Gastrocnemius medialis (tissue), 4 donors: ENCODE data around the gene ATP6AP1. TPM values are rescaled to one million over a fixed set of nuclear protein-coding genes. Genes with fewer than 3 reads are reported as not detected.

Source experiments
- ATAC-seq, 2 donors: fragments of 150-250 bp; one replicate each; pipeline ENCODE4 v1.9.1; 2016
- DNase-seq, 2 donors: peaks; one replicate each; pipeline ENCODE4 v3.0.0-alpha.2; 2019
- H3K27ac ChIP-seq, 4 donors: fragments of 200-600 bp; sonication (generic); 1 replicate in 1 of 4; 2 replicates in 3 of 4; pipeline ENCODE4 v1.5.1; 2016 to 2018; ENCODE audit warnings: mild to moderate bottlenecking in 2 of 4, moderate library complexity in 1 of 4
- H3K27me3 ChIP-seq, 3 donors: fragments of 200-600 bp; sonication (generic) in 2 of 3; 1 replicate in 1 of 3; 2 replicates in 2 of 3; pipeline versions ENCODE4 v1.5.1 to v1.6.0; 2016 to 2019; ENCODE audit warnings: mild to moderate bottlenecking in 1 of 3, moderate library complexity in 1 of 3
- H3K36me3 ChIP-seq, 2 donors: fragments of 200-600 bp; sonication (generic) in 1 of 2; one replicate each; pipeline ENCODE4 v1.5.1; 2017 to 2018
- H3K4me1 ChIP-seq, 2 donors: fragments of 200-600 bp; sonication (generic) in 1 of 2; one replicate each; pipeline ENCODE4 v1.5.1; 2016 to 2017; ENCODE audit warnings: mild to moderate bottlenecking in 2 of 2
- H3K4me3 ChIP-seq, 4 donors: fragments of 200-600 bp; sonication (generic) in 3 of 4; 1 replicate in 1 of 4; 2 replicates in 3 of 4; pipeline ENCODE4 v1.5.1; 2016 to 2019; ENCODE audit warnings: mild to moderate bottlenecking in 2 of 4
- H3K9me3 ChIP-seq, 3 donors: fragments of 200-600 bp; sonication (generic) in 2 of 3; 1 replicate in 1 of 3; 2 replicates in 2 of 3; pipeline ENCODE4 v1.5.1; 2016 to 2019
- CTCF ChIP-seq, 5 experiments: fragments of 450-650 bp in 3 of 5; fragments of 200-600 bp in 2 of 5; sonication (generic) in 2 of 5; IDR thresholded peaks in 4 of 5; conservative IDR thresholded peaks in 1 of 5; 1 replicate in 4 of 5; 2 replicates in 1 of 5; pipeline ENCODE4 v1.5.1; 2016 to 2019; ENCODE audit warnings: antibody characterized with exemption in 5 of 5, mild to moderate bottlenecking in 3 of 5, moderate library complexity in 3 of 5
- POLR2A ChIP-seq, 2 donors: fragments of 450-650 bp; IDR thresholded peaks; one replicate each; pipeline ENCODE4 v1.6.1; 2017; ENCODE audit warnings: antibody characterized with exemption in 2 of 2, mild to moderate bottlenecking in 2 of 2, moderate library complexity in 2 of 2
- in situ Hi-C, 4 donors: fragments of 200-750 bp; cut with MboI; loops; one replicate each; pipeline versions ENCODE4 v1.15.0 to v1.8.0; 2017; ENCODE audit warnings: low sequenced_read_pairs in 4 of 4
- intact Hi-C: fragments of 100-400 bp; cut with DNase I; formaldehyde crosslinking; loops from one replicate; pipeline ENCODE4 v1.15.1; 2023; ENCODE audit warnings: low total_unique reads
- total RNA-seq, 4 donors: library from RNA; depleted of rRNA; stranded (reverse); fragments of >200 nt; gene quantifications; one replicate each; pipeline versions ENCODE4 v1.1.0 to v1.2.3, GENCODE V29; 2016

ATP6AP1 gene
- total RNA-seq, 4 donors from 2014 or later, result 16.7 to 37.8 (median 26.2) TPM

GRCh38 chrX:154465601-154466000, 37.1 kb downstream of the ATP6AP1 start:
- in situ Hi-C loops, result no loop called here
- Histone ChIP-seq H3K9me3 (no peaks in the 10 kb centered on the region), H3K4me1 (no peaks in the 10 kb centered on the region), H3K27me3 (no peaks in the 10 kb centered on the region), H3K27ac (no peak overlapping the region), H3K4me3 (no peak overlapping the region), H3K36me3 (no peaks in the 10 kb centered on the region)
- DNase-seq, result no peak
- TF ChIP-seq CTCF (IDR thresholded peaks at IDR 0.05 in 4 of 5, conservative IDR thresholded peaks at IDR 0.05 in 1 of 5), result no peak
- TF ChIP-seq POLR2A (IDR thresholded peaks at IDR 0.05), result no peak
- no peak for ATAC-seq
- intact Hi-C loops, result no loop called here

- no peaks in the 10 kb centered on the region for H3K36me3 ChIP-seq
Measured at GRCh38 chrX:154466036-154466435, 37.6 kb downstream of the ATP6AP1 start.

GRCh38 chrX:154466907-154467306, 38.4 kb downstream of the ATP6AP1 start:
- ATAC-seq (no peak), DNase-seq (no peak)
- Histone ChIP-seq H3K27ac (no peak overlapping the region), H3K36me3 (no peaks in the 10 kb centered on the region), H3K4me1 (no peaks in the 10 kb centered on the region), H3K27me3 (no peaks in the 10 kb centered on the region), H3K9me3 (no peaks in the 10 kb centered on the region), H3K4me3 (no peak overlapping the region)
- intact Hi-C loops (no loop called here), in situ Hi-C loops (no loop called here)
- TF ChIP-seq POLR2A (IDR thresholded peaks at IDR 0.05) (no peak), CTCF (IDR thresholded peaks at IDR 0.05 in 4 of 5, conservative IDR thresholded peaks at IDR 0.05 in 1 of 5) (no peak)

More at GRCh38 chrX:154466036-154466435, 37.6 kb downstream of the ATP6AP1 start:
- in situ Hi-C loops (no loop called here), intact Hi-C loops (no loop called here)
- Histone ChIP-seq H3K9me3 (no peaks in the 10 kb centered on the region), H3K4me3 (no peak overlapping the region), H3K27me3 (no peaks in the 10 kb centered on the region), H3K27ac (no peak overlapping the region), H3K4me1 (no peaks in the 10 kb centered on the region)
- DNase-seq (no peak), ATAC-seq (no peak)
- TF ChIP-seq CTCF (IDR thresholded peaks at IDR 0.05 in 4 of 5, conservative IDR thresholded peaks at IDR 0.05 in 1 of 5) (no peak), POLR2A (IDR thresholded peaks at IDR 0.05) (no peak)

- ATAC-seq (no peak), DNase-seq (no peak)
- intact Hi-C loops (no loop called here), in situ Hi-C loops (no loop called here)
- Histone ChIP-seq H3K36me3 (no peaks in the 10 kb centered on the region), H3K27ac (no peak overlapping the region), H3K9me3 (no peaks in the 10 kb centered on the region), H3K4me1 (no peaks in the 10 kb centered on the region), H3K4me3 (no peak overlapping the region), H3K27me3 (no peaks in the 10 kb centered on the region)
- TF ChIP-seq POLR2A (IDR thresholded peaks at IDR 0.05), result no peak
- TF ChIP-seq CTCF (IDR thresholded peaks at IDR 0.05 in 4 of 5, conservative IDR thresholded peaks at IDR 0.05 in 1 of 5), result no peak
Measured at GRCh38 chrX:154467556-154467955, 39.1 kb downstream of the ATP6AP1 start.

- in situ Hi-C loops (no loop called here), intact Hi-C loops (no loop called here)
- Histone ChIP-seq H3K4me3 (no peak overlapping the region), H3K36me3 (no peaks in the 10 kb centered on the region), H3K27me3 (no peaks in the 10 kb centered on the region), H3K27ac (no peak overlapping the region), H3K9me3 (no peaks in the 10 kb centered on the region), H3K4me1 (no peaks in the 10 kb centered on the region)
- TF ChIP-seq CTCF (IDR thresholded peaks at IDR 0.05 in 4 of 5, conservative IDR thresholded peaks at IDR 0.05 in 1 of 5) (no peak), POLR2A (IDR thresholded peaks at IDR 0.05) (no peak)
- ATAC-seq (no peak), DNase-seq (no peak)
Measured at GRCh38 chrX:154468217-154468616, 39.7 kb downstream of the ATP6AP1 start.
